Endometrial microvascular endothelial cells (primary cell): ENCODE measurements around the gene TMEM45B. TPM values are rescaled to one million over a fixed set of nuclear protein-coding genes. Genes with fewer than 3 reads are reported as not detected.

ENCODE experiments used
- in situ Hi-C: cut with HindIII; loops from 2 replicates; pipeline ENCODE4 v1.10.0; 2017; ENCODE audit warnings: low sequenced_read_pairs, low pct_unique_long_range_greater_than_20kb; ENCODE audit errors: inconsistent ontology term
- total RNA-seq: library from RNA; depleted of rRNA; stranded (reverse); fragments of >200 nt; gene quantifications from one replicate; pipeline ENCODE4 v1.2.3, GENCODE V29; 2015; ENCODE audit errors: inconsistent ontology term

The TMEM45B gene
- total RNA-seq, 1 donor from 2014 or later: 0.93 TPM

- in situ Hi-C loops: no loop called here
These were observed 69.7 kb downstream of the TMEM45B start for GRCh38 chr11:129885381-129885780.

GRCh38 chr11:129888451-129888850 is 72.8 kb downstream of the TMEM45B start:
- in situ Hi-C loops: no loop called here

- in situ Hi-C loops: no loop called here
These were observed 78.9 kb downstream of the TMEM45B start for GRCh38 chr11:129894278-129895125.

- in situ Hi-C loops: no loop called here
These were observed 79.7 kb downstream of the TMEM45B start, which contains the start of gene NFRKB for GRCh38 chr11:129895126-129896041. TSS of gene NFRKB (minus strand) at chr11:129895578. CDS start at chr11:129892849, 2,729 bp downstream.

GRCh38 chr11:129896062-129896461 is 80.4 kb downstream of the TMEM45B start:
- in situ Hi-C loops: no loop called here

GRCh38 chr11:129905402-129905801 is 89.8 kb downstream of the TMEM45B start:
- in situ Hi-C loops: no loop called here

Other genes starting within 250 kb of the TMEM45B start
- gene NFRKB, start 79.7 kb downstream of the TMEM45B start, total RNA-seq: 27.3 TPM
- gene PRDM10, start 187.0 kb downstream of the TMEM45B start, total RNA-seq: 7.7 TPM